Stimulated activated CD8-positive, alpha-beta memory T cell treated with anti-CD3 and anti-CD28 coated beads, Interleukin-7, amount 100 ng/mL, for 1 hour (primary cell): ENCODE data around the gene SPATS2.

Experiments used
- DNase-seq, 2 donors: peaks; one replicate each; pipeline ENCODE4 v3.0.0-alpha.2; 2020; ENCODE audit warnings: low read depth in 2 of 2

Gene SPATS2

DNA sequence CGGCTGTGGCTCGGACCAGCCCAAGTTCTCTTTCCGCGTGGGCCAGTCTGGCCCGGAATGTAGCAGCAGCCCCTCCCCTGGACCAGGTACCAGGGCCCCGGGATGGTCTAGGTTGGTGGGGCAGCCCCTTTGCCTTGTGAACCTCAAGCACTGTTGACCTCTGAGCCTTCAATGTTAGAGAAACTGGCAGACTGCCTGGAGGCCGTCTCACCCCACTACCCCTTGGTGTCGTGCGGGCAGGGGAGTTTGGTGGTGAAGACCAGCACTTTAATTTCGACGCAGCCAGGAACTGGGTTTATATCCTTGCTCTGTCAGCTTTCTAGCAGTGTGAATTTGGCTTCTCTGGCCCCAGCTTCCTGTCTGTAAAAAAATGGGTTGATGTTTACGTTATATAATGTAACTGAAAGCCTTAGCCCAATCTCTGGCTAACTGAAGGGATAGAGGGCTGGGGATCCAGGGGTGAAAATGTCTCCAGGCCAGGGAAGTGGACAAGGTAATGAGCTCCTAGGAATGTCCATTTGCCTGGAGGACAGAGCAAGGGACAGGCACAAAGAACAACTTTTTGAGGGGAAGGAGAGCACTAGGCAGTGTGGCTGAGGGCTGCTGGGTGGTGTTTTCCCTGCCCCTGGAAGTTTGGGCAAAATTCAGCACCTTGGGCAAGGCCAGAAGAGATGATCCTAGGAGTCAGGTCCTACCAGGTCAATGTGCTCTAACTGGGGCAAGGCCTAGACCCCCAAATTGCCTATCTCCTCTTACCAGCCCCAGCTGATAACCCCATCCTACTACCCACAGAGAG, 189.3 kb downstream of the SPATS2 start:
- no peak for DNase-seq

GRCh38 chr12:49557187-49557916, 190.1 kb downstream of the SPATS2 start:
- DNase-seq: no peak

DNA sequence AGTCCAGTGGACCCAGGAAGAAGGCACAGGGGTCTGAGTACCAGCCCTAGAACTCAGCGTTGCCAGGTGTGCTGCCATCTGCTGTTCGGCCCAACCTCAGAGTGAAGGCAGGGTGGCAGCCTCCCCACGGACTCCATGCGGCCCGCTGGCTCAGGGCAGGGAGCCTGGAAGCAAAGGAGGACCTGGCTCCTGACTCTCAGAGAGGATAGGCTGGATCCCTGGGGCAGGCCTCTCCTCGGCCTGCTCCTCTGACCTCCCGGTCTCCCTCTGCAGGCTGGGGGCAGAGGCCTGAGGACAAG, 190.6 kb downstream of the SPATS2 start:
- no peak for DNase-seq

GRCh38 chr12:49558526-49558925, 191.3 kb downstream of the SPATS2 start:
- no peak for DNase-seq

DNA sequence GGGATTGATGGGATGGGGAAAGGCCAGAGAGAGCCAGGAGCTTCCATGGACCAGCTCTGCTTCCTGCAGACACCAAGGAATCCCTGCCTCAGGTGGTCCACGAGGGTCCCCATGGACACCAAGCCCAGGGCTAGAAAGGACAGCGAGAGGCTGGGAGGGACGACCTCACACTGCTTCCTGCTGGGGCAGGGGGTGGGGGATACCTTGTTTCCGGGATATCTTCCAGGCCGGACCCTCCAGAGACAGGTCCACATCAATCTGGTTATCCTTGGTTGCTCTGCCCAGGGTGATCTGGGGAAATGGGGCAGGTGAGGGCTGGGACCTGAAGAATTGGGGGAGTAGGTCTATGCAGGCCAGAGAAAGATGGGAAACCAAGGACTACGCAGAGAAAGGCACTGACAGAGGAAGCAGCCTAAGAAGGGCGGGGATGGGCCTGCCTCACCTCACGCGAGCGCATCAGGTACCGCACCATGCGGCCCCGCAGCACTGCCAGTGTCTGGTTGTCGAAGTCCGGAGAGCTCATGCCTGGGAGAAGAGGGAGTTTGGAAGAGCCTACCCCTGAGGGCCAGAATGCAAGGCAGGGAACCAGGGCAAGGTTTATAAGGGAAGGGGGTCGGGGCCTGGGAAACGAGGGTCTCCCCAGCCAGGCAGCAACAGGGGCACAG, 191.9 kb downstream of the SPATS2 start:
- no peak for DNase-seq

DNA sequence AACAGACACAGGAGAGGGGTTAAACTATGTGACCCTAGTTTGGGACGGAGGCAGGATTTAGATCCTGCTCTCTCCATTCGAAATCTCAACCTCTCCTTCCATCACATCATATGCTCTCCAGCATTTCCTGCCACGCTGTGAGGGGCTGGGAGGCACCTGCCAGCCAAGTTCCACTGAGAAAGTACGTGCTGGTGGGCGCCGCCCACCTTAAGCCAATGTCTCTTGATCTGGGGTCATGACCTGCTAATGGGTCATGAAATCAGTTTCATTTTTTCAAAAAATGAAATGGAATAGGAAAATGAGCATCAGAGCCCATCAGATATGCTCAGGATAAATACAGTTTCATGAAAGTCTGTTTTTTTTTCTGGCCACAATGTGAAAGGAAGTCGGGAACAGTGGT, 193.4 kb downstream of the SPATS2 start:
- DNase-seq: no peak

DNA sequence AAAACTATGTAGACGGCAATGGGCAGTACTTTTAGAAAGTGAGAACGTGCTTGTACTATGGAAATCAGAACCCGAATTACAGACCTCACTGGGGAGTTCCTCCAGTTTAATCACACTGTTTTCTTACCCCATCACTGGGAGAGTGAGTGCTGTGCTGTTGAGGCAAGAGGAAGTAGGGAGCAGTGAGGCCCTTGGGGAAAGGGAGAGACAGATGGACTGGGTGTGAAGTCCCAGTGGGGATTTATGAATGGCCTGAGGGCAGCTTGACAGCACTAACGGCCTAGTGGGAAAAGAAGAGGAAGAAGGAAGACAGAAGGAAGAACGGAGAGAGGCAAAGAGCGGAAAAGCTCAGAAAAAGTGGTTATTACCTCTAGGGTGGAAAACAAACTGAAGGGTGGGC, 195.0 kb downstream of the SPATS2 start:
- no peak for DNase-seq

- no peak for DNase-seq
Measured at GRCh38 chr12:49562831-49563230, 195.6 kb downstream of the SPATS2 start.

DNA sequence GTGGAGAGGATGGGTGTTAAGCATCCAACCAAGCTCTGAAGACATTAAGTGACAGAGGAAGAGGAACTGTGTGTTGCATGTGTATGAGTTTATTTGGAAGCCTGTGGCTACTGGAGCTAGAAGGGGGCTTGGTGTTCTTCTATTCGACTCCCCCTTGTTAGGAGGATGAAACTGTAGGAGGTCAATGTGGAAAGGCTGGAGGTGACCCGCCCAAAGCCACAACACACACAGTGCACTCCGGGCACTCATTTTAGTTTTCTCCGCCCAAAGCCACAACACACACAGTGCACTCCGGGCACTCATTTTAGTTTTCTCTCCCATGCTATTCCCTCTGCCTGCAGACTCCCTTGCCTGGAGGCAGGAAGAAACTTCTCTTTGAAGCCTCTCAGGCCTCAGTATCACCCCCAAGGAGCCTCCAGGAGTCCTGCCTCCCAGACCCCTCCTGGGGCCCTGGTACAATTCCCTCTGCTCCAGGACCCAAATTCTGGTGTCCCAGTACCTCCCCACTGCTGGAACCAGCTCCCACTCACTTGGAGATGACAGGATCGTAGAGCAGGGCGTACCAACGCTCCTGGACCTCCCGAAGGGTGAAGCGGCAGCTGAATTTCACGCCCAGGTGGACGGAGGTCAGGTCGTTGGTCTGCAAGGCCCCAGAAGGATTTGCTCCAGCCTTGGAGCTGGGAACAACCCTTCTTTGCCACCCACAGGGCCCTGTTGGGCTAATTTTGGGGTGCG, 196.9 kb downstream of the SPATS2 start:
- no peak for DNase-seq

- DNase-seq: no peak
Measured at GRCh38 chr12:49564686-49565405, 197.6 kb downstream of the SPATS2 start.

- no peak for DNase-seq
Measured at GRCh38 chr12:49565406-49566265, 198.4 kb downstream of the SPATS2 start.

GRCh38 chr12:49566361-49566760, 199.1 kb downstream of the SPATS2 start:
- DNase-seq: no peak

- no peak for DNase-seq
Measured at GRCh38 chr12:49567302-49567610, 200.0 kb downstream of the SPATS2 start.

- DNase-seq: peak; percentile 66 to 74
Measured at GRCh38 chr12:49567611-49568441, 200.6 kb downstream of the SPATS2 start, which contains the start of gene MCRS1. TSS of gene MCRS1 (minus strand) at chr12:49568142. CDS start at chr12:49566731, 1,411 bp downstream.

GRCh38 chr12:49568442-49569162, 201.3 kb downstream of the SPATS2 start:
- DNase-seq: no peak
